Measurements from ENCODE around the gene RRP8. TPM values are rescaled to one million over a fixed set of nuclear protein-coding genes. Genes with fewer than 3 reads are reported as not detected.

The RRP8 gene
- polyA plus RNA-seq, 3 donors from 2014 or later: 17.6 to 25.7 (median 18.3) TPM

DNA sequence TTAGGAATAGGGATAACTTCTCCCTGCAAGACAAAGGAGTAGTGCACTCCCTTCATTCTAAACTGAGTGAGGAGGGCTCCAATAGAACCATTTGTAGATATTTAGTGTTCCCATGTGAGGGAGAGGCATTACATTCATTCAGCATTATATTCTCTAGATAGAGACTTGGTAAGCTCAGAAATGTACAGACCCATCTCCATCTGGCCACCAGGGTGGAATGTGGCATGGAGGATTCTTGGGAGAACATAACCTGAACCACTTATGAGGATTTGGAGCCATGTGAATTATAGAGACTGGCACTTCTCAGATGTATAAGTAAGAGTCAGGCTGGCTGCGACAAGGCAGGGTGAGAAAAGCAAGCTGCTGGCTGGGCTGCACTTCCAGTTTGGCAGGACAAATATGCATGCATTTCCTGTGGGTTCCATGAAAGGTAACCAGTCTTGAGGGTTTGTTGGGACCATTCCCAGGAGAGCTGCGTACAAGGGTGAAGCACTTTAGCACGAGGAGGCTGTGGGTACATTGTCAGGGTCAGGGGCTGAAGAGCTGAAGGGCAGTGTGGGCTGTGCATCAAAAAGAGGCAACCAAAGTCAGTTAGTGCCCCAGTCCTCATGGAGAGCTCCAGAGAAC lies 9.2 kb downstream of the RRP8 start:
- DNase-seq: no peak
- Mint-ChIP-seq H3K9me3 (no peaks in the 10 kb centered on the region), H3K27ac (peak overlapping the region in 2 of 6 donors; percentile 14 to 58), H3K4me1 (peaks cover 5 to 36% of the 10 kb centered on the region in 2 donors), H3K36me3 (peaks cover 6 to 43% (median 27%) of the 10 kb centered on the region in 3 donors), H3K4me3 (no peak overlapping the region), H3K27me3 (ENCODE audit: low read depth in 3 of 3) (peaks cover 0 to 1% (median 0%) of the 10 kb centered on the region in 3 donors)

DNA sequence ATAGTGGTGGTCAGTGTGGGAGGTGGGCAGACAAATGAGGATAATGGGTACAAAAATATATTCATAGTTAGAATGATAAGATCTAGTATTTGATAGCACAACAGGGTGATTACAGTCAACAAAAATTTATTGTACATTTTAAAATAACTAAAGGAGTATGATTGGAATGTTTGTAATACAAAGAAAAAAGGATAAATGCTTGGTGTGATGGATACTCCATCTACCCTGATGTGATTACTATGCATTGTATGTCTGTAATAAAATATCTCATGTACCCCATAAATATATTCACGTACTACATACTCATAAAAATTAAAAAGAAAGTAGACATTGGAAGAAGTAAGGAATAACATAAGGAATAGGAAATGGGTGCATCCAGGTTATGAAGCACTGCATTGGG lies 15.4 kb downstream of the RRP8 start:
- H3K4me1 Mint-ChIP-seq: peaks cover 0 to 2% of the 10 kb centered on the region in 2 donors
- H3K9me3 Mint-ChIP-seq: peaks cover 5 to 20% (median 11%) of the 10 kb centered on the region in 6 donors
- no peak for DNase-seq
- H3K27ac Mint-ChIP-seq: no peak overlapping the region
- H3K36me3 Mint-ChIP-seq: peaks cover 21 to 37% (median 25%) of the 10 kb centered on the region in 3 donors
- H3K4me3 Mint-ChIP-seq: no peak overlapping the region
- no peaks in the 10 kb centered on the region for H3K27me3 Mint-ChIP-seq (ENCODE audit: low read depth in 3 of 3)

DNA sequence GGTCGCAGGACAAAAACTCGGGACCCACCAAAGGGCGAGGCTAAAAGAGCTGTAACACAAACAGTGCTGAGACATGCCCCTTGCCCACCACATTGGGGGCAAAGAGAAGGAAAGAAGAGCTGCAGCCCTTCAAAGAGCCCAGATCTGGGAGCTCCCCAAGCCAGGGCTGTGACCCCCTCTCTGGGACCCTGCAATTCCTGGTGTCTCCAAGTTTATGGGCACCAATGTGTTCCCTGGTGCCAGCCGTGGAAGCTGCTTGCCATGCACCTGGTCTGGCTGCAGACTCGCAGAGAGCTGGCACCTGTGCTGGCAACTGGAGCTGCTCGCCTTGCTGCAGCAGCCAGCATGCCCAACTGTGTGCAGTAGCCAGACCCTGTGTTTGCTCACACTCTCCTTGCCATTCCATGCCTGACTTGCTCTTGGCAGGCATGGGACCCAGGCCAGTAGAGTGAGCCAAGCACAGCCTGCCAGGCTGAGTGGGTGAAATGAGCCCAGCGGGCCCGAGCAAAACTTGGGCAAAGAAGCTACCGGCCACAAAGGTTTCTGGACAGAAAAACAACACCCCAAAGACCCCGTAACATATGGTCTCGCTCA lies 16.0 kb downstream of the RRP8 start:
- peaks cover 0 to 2% of the 10 kb centered on the region in 2 donors for H3K4me1 Mint-ChIP-seq
- peaks cover 7 to 25% (median 14%) of the 10 kb centered on the region in 6 donors for H3K9me3 Mint-ChIP-seq
- no peak overlapping the region for H3K27ac Mint-ChIP-seq
- H3K27me3 Mint-ChIP-seq (ENCODE audit: low read depth in 3 of 3): no peaks in the 10 kb centered on the region
- H3K36me3 Mint-ChIP-seq: peaks cover 25 to 43% (median 31%) of the 10 kb centered on the region in 3 donors
- H3K4me3 Mint-ChIP-seq: no peak overlapping the region
- no peak for DNase-seq

DNA sequence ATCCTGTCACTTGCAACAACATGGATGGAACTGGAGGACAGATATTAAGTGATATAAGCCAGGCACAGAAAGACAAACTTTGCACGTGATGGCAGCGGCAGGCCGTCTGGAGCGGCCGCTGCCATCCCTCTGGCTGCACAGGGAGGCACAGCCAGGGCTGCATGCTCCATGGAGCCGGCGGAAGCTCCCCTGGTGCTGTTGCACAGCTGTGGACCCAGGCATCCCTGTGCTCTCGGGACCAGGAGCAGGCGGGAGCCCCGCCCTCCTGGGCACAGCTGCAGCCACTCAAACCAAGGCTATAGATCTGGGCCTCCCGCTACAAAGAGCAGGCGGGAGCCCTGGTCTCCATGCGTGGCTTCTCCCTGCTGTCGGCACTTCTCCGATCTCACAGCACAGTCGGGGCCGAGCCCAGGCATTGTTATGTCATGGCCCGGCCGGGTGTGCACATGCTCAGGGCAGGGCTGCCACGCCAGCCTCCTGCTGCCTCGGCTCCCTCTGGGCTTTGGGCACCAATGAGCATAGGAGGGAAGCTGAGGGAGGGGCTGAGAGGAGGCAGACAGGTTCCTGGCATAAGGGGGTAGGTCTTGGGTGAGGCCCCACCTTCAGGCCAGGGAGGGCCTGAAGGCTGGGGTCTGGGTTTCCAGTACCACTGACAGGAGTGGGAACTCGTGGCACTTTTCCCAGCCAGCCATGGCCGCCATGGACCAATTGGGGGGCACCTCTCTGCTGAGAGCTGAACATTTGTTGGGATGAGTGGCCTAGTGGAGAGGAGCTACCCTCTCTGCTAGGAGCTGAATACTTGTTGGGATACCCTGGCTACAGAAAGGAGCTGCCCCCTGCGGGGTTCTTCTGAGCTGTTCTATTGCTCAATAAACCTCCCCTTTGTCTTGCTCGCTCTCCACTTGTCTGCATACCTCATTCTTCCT lies 16.7 kb downstream of the RRP8 start:
- no peak for DNase-seq
- no peaks in the 10 kb centered on the region for H3K4me1 Mint-ChIP-seq
- no peak overlapping the region for H3K27ac Mint-ChIP-seq
- H3K27me3 Mint-ChIP-seq (ENCODE audit: low read depth in 3 of 3): no peaks in the 10 kb centered on the region
- H3K4me3 Mint-ChIP-seq: no peak overlapping the region
- H3K36me3 Mint-ChIP-seq: peaks cover 30 to 44% (median 34%) of the 10 kb centered on the region in 3 donors
- peaks cover 11 to 30% (median 16%) of the 10 kb centered on the region in 6 donors for H3K9me3 Mint-ChIP-seq

DNA sequence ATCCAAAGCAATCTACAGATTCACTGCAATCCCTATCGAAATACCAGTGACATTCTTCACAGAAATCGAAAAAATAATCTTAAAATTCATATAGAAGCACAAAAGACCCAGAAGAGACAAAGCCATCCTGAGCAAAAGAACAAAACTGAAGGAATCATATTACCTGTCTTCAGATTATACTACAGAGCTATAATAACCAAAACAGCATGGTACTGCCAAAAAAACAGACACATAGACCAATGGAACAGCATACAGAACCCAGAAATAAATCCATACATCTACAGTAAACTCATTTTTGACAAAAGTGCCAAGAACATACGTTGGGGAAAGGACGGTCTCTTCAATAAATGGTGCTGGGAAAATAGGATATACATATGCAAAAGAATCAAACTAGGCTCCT lies 18.9 kb downstream of the RRP8 start:
- no peak overlapping the region for H3K27ac Mint-ChIP-seq

DNA sequence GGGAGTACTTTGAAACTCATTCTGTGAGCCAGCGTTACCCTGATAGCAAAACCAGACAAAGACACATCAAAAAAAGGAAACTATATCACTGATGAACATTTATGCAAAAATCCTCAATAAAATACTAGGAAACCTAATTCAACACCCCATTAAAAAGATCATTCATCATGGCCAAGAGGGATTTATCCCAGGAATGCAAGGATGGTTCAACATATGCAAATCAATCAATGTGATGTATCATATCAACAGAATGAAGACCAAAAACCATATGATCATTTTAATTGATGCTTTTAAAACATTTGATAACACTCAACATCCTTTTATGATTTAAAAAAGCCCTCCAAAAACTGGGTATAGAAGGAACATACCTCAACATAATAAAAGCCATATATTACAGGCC lies 19.8 kb downstream of the RRP8 start:
- H3K4me1 Mint-ChIP-seq: no peaks in the 10 kb centered on the region
- peaks cover 28 to 42% (median 35%) of the 10 kb centered on the region in 3 donors for H3K36me3 Mint-ChIP-seq
- no peak overlapping the region for H3K27ac Mint-ChIP-seq
- peaks cover 11 to 30% (median 16%) of the 10 kb centered on the region in 6 donors for H3K9me3 Mint-ChIP-seq
- H3K4me3 Mint-ChIP-seq: no peak overlapping the region
- H3K27me3 Mint-ChIP-seq (ENCODE audit: low read depth in 3 of 3): peaks cover 0 to 1% (median 0%) of the 10 kb centered on the region in 3 donors
- DNase-seq: no peak

More for the DNA sequence above, 18.9 kb downstream of the RRP8 start:
- peaks cover 11 to 30% (median 16%) of the 10 kb centered on the region in 6 donors for H3K9me3 Mint-ChIP-seq
- no peaks in the 10 kb centered on the region for H3K4me1 Mint-ChIP-seq
- DNase-seq: no peak
- peaks cover 0 to 1% (median 0%) of the 10 kb centered on the region in 3 donors for H3K27me3 Mint-ChIP-seq (ENCODE audit: low read depth in 3 of 3)
- peaks cover 28 to 42% (median 35%) of the 10 kb centered on the region in 3 donors for H3K36me3 Mint-ChIP-seq
- H3K4me3 Mint-ChIP-seq: no peak overlapping the region

DNA sequence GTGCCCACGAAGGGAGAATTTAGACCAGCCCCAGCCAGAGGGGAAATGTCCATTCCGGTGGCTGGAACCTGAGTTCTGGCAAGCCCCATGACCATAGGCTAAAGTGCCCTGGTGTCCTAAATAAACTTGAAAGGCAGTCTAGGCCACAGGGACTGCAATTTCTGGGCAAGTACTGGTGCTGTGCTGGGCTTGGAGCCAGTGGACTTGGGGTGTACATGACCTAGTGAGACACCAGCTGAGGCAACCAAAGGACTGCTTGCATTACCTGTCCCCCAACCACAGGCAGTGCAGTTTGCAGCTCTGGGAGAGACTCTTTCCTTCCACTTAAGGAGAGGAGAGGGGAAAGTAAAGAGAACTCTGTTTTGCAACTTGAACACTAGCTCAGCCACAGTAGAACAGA lies 23.7 kb downstream of the RRP8 start:
- H3K9me3 Mint-ChIP-seq: peaks cover 11 to 27% (median 16%) of the 10 kb centered on the region in 6 donors
- H3K27ac Mint-ChIP-seq: no peak overlapping the region
- peaks cover 0 to 1% (median 0%) of the 10 kb centered on the region in 3 donors for H3K27me3 Mint-ChIP-seq (ENCODE audit: low read depth in 3 of 3)
- DNase-seq: no peak
- peaks cover 25 to 40% (median 31%) of the 10 kb centered on the region in 3 donors for H3K36me3 Mint-ChIP-seq
- no peak overlapping the region for H3K4me3 Mint-ChIP-seq
- no peaks in the 10 kb centered on the region for H3K4me1 Mint-ChIP-seq

DNA sequence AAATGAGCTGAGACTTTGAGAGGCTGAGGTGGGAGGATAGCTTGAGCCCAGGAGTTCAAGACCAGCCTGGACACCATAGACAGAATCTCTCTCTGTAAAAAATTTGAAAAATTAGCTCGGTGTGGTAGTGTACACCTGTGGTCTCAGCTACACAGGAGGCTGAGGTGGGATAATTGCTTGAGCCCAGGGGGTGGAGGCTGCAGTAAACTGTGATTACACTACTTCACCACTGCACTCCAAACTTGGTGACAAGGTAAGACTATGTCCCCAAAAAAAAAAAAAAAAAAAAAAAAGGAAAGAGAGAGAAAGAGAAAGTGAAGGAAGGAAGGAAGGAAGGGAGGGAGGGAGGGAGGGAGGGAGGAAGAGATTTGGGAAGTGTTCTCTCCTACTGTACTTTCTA lies 25.3 kb downstream of the RRP8 start:
- Mint-ChIP-seq H3K36me3 (peaks cover 12 to 25% (median 16%) of the 10 kb centered on the region in 3 donors), H3K27ac (no peak overlapping the region), H3K4me1 (no peaks in the 10 kb centered on the region), H3K4me3 (no peak overlapping the region), H3K9me3 (peaks cover 3 to 11% (median 7%) of the 10 kb centered on the region in 6 donors), H3K27me3 (ENCODE audit: low read depth in 3 of 3) (peaks cover 0 to 1% (median 0%) of the 10 kb centered on the region in 3 donors)
- no peak for DNase-seq

DNA sequence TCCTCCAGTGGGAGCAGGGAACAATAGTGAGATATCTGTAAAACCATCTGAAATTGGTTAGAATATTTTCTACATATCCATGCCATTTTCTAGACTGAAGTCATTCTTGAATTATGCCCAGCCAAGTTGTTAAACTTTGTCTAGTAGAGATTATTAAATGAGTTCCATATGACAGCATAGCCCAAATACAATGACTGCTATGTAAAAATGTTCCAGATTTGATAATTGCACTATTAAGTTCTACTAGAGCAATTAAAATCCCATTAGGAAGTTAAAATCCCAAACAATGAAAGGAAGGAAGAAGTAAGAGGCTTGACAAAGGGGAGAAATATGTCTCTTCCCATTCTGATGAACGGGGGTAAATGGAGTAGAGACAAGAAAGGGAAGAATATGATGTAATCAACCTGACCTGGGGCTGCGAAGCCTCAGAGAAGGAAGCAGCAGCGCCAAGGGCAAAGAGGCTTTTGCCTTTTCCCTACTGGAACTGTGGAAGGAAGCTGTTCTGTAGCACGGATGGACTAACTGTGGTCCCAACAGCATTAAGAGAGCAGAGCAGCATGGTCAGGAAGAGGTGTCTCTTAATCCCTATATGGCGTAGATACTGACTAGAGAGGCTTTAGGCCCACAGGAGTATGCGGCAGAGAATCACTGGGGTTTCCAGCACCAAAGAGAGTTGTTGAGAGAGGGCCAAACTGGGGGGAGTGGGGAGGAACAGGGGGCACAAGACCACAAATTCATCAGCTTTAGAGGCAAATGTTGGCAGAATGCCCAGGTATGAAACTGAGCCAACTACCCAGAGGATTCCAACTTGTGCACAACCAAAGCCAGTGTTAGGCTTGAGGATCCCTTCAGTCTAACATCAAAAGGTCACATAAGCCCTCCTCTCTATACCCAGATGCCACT lies 26.7 kb downstream of the RRP8 start:
- H3K27ac Mint-ChIP-seq: no peak overlapping the region
- peaks cover 0 to 13% (median 5%) of the 10 kb centered on the region in 3 donors for H3K36me3 Mint-ChIP-seq
- H3K4me3 Mint-ChIP-seq: no peak overlapping the region
- H3K27me3 Mint-ChIP-seq (ENCODE audit: low read depth in 3 of 3): peaks cover 0 to 1% (median 0%) of the 10 kb centered on the region in 3 donors
- H3K9me3 Mint-ChIP-seq: no peaks in the 10 kb centered on the region
- no peaks in the 10 kb centered on the region for H3K4me1 Mint-ChIP-seq
- no peak for DNase-seq

DNA sequence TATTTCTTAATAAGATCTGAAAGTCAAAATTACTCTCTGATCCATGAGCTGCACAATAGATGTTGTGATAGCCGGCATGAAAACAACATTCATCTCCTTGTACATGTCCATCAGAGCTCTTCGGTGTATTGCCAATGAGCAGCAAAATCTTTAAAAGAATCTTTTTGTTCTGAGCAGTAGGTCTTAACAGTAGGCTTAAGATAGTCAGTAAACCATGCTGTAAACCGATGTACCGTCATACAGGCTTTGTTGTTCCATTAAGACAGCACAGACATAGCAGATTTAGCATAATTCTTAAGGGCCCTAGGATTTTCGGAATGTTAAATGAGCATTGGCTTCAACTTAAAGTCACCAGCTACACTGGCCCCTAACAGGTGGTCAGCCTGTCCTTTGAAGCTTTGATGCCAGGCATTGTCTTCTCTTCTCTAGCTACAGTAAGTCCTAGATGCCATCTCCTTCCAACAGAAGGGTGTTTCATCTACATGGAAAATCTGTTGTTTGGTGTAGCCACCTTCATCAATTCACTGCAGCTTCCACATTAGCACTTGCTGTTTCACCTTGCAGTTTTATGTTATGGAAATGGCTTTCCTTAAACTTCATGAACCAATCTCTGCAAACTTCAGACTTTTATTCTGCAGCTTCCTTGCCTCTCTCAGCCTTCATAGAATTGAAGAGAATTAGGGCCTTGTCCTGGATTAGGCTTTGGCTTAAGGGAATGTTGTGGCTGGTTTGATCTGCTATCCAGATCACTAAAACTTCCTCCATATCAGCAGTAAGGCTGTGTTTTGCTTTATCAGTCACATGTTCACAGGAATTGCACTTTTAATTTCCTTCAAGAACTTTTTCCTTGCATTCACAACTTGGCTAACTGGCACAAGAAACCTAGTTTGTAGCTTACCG lies 28.4 kb downstream of the RRP8 start:
- Mint-ChIP-seq H3K9me3 (no peaks in the 10 kb centered on the region), H3K4me3 (no peak overlapping the region), H3K27ac (no peak overlapping the region), H3K27me3 (ENCODE audit: low read depth in 3 of 3) (peaks cover 0 to 2% (median 2%) of the 10 kb centered on the region in 3 donors), H3K4me1 (no peaks in the 10 kb centered on the region), H3K36me3 (peaks cover 0 to 6% (median 0%) of the 10 kb centered on the region in 3 donors)
- DNase-seq: no peak

DNA sequence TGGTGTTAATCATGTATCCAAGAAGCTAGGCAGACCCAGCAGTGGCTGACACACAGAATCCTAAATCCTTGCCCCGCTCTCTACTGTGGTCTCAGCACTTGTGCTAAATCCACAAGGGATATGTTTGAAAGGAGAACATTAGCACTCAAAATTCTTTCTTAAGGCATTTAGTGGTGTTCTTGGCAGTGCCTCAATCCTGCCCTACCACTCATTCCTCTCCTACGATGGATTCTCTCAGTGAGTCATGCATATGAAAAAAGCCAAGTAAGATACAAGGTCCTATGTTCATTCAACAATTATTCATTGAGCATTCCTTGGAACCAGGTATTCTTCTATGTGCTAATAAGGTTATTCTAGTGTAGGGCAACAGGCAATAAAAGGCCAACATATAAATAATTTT lies 31.2 kb downstream of the RRP8 start:
- Mint-ChIP-seq H3K27me3 (ENCODE audit: low read depth in 3 of 3) (peaks cover 0 to 3% (median 2%) of the 10 kb centered on the region in 3 donors), H3K4me3 (no peak overlapping the region), H3K9me3 (no peaks in the 10 kb centered on the region), H3K4me1 (no peaks in the 10 kb centered on the region), H3K27ac (no peak overlapping the region), H3K36me3 (peaks cover 0 to 6% (median 4%) of the 10 kb centered on the region in 3 donors)
- no peak for DNase-seq

DNA sequence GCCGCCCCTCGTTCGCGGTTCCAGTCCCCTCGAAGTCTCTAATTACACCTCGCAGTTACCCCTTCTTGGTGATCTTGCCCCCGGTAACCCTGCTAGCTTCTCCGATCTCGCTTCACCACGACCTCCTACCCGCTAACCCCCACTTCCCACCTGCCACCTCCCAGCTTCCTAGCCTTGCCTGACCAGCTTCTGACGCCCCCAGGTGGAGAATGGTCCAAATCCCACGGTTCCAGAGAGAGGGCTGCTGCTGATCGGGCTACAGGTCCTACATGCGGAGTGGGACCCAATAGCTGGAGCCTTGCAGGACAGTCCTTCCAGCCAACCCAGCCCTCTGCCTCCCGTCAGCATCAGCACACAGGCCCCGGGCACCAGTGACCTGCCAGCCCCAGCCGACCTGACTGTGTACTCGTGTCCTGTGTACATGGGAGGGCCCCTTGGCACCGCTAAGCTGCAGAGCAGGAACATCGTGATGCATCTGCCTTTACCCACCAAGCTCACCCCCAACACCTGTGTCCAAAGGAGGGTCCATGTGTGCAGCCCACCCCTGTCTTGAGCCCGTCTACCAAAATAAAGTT lies 31.9 kb downstream of the RRP8 start:
- peaks cover 0 to 3% (median 2%) of the 10 kb centered on the region in 3 donors for H3K27me3 Mint-ChIP-seq (ENCODE audit: low read depth in 3 of 3)
- H3K4me3 Mint-ChIP-seq: no peak overlapping the region
- H3K27ac Mint-ChIP-seq: no peak overlapping the region
- H3K9me3 Mint-ChIP-seq: no peaks in the 10 kb centered on the region
- DNase-seq: no peak
- peaks cover 0 to 5% (median 4%) of the 10 kb centered on the region in 3 donors for H3K36me3 Mint-ChIP-seq
- H3K4me1 Mint-ChIP-seq: no peaks in the 10 kb centered on the region

Measured in immature natural killer cell (primary cell).